K562 (cell line): Measurements from ENCODE around the gene CYSRT1. TPM values are rescaled to one million over a fixed set of nuclear protein-coding genes. Genes with fewer than 3 reads are reported as not detected.
A peak's percentile ranks its signal among the peaks of the same experiment; 100 is the strongest.

Experiments used
- BCL6 ChIP-seq: fragments of 250-450 bp; sonication (Bioruptor Pico); IDR thresholded peaks from 2 replicates; pipeline ENCODE4 v1.4.0; 2020
- HEY1 ChIP-seq: fragments of 250-450 bp; sonication (Bioruptor Pico); IDR thresholded peaks from 2 replicates; pipeline ENCODE4 v1.5.0; 2020; ENCODE audit warnings: mild to moderate bottlenecking, moderate library complexity, borderline replicate concordance
- L3MBTL2 ChIP-seq: fragments of 450-650 bp; IDR thresholded peaks from 2 replicates; pipeline ENCODE4 v1.6.1; 2016; ENCODE audit warnings: mild to moderate bottlenecking, moderate library complexity
- NCOA6 ChIP-seq: fragments of 450-650 bp; IDR thresholded peaks from 2 replicates; pipeline ENCODE4 v1.6.1; 2017; ENCODE audit warnings: mild to moderate bottlenecking
- NELFE ChIP-seq: IDR thresholded peaks from 2 replicates; pipeline ENCODE4 v1.6.1; 2011; ENCODE audit warnings: mild to moderate bottlenecking; ENCODE audit not compliant: insufficient read depth, insufficient read length
- NR3C1 ChIP-seq: sonication (generic); formaldehyde crosslinking; IDR thresholded peaks from 2 replicates; pipeline ENCODE4 v1.8.1; 2022; ENCODE audit warnings: missing genetic modification reagents
- POLR2A ChIP-seq: fragments of 450-650 bp; conservative IDR thresholded peaks from 2 replicates; pipeline ENCODE4 v1.6.1; 2016
- POLR2B ChIP-seq: fragments of 450-650 bp; IDR thresholded peaks from 2 replicates; pipeline ENCODE4 v1.6.1; 2018; ENCODE audit warnings: low read depth; ENCODE audit not compliant: partially characterized antibody
- POLR3G ChIP-seq: IDR thresholded peaks from 2 replicates; pipeline ENCODE4 v1.6.1; 2011; ENCODE audit not compliant: insufficient read length, insufficient replicate concordance; ENCODE audit errors: extremely low read depth
- SIX5 ChIP-seq, 2 experiments: IDR thresholded peaks; 2 replicates each; pipeline ENCODE4 v1.6.1; 2011; ENCODE audit warnings: low read length in 2 of 2, borderline replicate concordance in 1 of 2, low read depth in 1 of 2, mild to moderate bottlenecking in 1 of 2, moderate library complexity in 1 of 2; ENCODE audit not compliant: insufficient read depth in 1 of 2
- WHSC1 ChIP-seq: IDR thresholded peaks from one replicate; pipeline ENCODE4 v1.6.1; 2012; ENCODE audit warnings: low read length, control low read depth, inconsistent platforms
- ZZZ3 ChIP-seq: fragments of 450-650 bp; IDR thresholded peaks from 2 replicates; pipeline ENCODE4 v1.6.1; 2016; ENCODE audit warnings: antibody characterized with exemption, mild to moderate bottlenecking, moderate library complexity
- polyA plus RNA-seq, 8 experiments: library from polyadenylated mRNA; depleted of rRNA in 4 of 8; stranded (reverse) in 5 of 8; unstranded in 3 of 8; fragments of >200 nt; fragmentation: Nextera tagmentation in 2 of 8; fragmentation: Illumina TruSeq in 1 of 8; extraction: Ambion mirVana in 2 of 8; extraction: Trizol in 1 of 8; gene quantifications; 2 replicates each; pipeline versions ENCODE4 v1.2.1 to v1.2.3, GENCODE V29; 2011 to 2014; ENCODE audit warnings: inconsistent platforms in 1 of 8, missing spikeins in 1 of 8
- total RNA-seq, 7 experiments: library from RNA; depleted of rRNA in 6 of 7; stranded (reverse); fragments of >200 nt in 6 of 7; fragmentation: Illumina TruSeq in 2 of 7; extraction: Trizol in 2 of 7; gene quantifications; 2 replicates each; pipeline versions ENCODE4 v1.2.1 to v1.2.3, GENCODE V29; 2011 to 2021; ENCODE audit warnings: low replicate concordance in 1 of 7
- TF ChIP-seq, protein P1 (sequence below): fragments of 450-650 bp; IDR thresholded peaks from 2 replicates; pipeline ENCODE4 v1.6.1; 2018; ENCODE audit warnings: mild to moderate bottlenecking, low read depth; ENCODE audit not compliant: partially characterized antibody
- TF ChIP-seq, protein P2 (sequence below): fragments of 450-650 bp; formaldehyde crosslinking; IDR thresholded peaks from 2 replicates; pipeline ENCODE4 v1.4.0; 2022; ENCODE audit warnings: missing genetic modification characterization
- TF ChIP-seq, protein P3 (sequence below): fragments of 250-450 bp; sonication (Bioruptor Pico); IDR thresholded peaks from 2 replicates; pipeline ENCODE4 v1.5.0; 2021; ENCODE audit warnings: mild to moderate bottlenecking, borderline replicate concordance
- TF ChIP-seq, protein P4 (sequence below): fragments of 450-650 bp; IDR thresholded peaks from 2 replicates; pipeline ENCODE4 v1.6.1; 2017; ENCODE audit warnings: mild to moderate bottlenecking, moderate library complexity
- TF ChIP-seq, protein P5 (sequence below), 2 experiments: IDR thresholded peaks in 1 of 2; conservative IDR thresholded peaks in 1 of 2; 2 replicates each; pipeline ENCODE4 v1.6.1; 2016; ENCODE audit warnings: low read depth in 2 of 2, mild to moderate bottlenecking in 1 of 2, missing compliant biosample characterization in 1 of 2, missing genetic modification characterization in 1 of 2, moderate library complexity in 1 of 2

The CYSRT1 gene
- total and polyA plus RNA-seq, 9 of the 15 experiments (the other 6 are each of a cell fraction or from before 2014, with no cell fraction given), result 0.04 to 1.4 (median 0.42) TPM; not detected in 3

DNA sequence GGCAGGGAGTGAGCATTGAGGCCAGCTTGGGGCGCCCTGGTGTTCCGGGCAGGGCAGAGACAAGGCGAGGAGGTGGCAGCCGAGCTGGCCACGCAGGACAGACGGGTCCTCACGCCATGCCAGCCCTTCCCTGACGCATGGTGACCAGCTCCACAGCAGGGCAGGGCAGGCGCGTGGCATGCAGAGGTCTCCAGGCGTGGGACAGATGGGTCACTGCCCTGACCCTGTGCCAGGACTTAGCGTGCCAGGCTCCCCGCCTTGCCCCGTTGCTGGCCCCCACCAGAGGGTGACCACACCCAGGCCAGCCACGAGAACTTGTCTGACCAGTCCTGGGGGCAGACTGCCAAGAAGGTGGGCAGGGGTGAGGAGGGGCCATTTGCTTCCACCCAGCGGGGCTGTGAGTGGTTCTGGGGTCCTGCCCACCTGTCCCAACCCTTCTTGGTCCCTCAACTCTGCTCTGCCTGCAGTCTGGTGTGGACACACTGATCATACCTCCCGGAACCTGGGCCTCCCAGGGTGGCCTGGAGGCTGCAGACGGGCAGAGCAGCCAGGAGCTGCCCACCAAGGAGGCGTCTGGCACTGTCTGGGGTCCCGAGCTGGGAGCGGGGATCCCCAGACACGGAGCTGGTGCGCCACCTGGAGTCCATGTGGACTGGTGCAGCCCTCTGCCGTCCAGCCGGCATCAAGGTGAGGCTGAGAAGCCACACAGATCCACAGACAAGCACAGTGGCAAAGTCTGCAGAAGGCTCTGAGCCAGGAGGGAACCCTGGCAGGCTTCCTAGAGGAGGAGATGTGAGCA lies 2.3 kb downstream of the CYSRT1 start, which contains the start of gene RNF224 (continued):
- TF ChIP-seq, protein P1, sequence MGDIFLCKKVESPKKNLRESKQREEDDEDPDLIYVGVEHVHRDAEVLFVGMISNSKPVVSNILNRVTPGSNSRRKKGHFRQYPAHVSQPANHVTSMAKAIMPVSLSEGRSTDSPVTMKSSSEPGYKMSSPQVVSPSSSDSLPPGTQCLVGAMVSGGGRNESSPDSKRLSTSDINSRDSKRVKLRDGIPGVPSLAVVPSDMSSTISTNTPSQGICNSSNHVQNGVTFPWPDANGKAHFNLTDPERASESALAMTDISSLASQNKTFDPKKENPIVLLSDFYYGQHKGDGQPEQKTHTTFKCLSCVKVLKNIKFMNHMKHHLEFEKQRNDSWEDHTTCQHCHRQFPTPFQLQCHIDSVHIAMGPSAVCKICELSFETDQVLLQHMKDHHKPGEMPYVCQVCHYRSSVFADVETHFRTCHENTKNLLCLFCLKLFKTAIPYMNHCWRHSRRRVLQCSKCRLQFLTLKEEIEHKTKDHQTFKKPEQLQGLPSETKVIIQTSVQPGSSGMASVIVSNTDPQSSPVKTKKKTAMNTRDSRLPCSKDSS, result no peak
- TF ChIP-seq, protein P2, sequence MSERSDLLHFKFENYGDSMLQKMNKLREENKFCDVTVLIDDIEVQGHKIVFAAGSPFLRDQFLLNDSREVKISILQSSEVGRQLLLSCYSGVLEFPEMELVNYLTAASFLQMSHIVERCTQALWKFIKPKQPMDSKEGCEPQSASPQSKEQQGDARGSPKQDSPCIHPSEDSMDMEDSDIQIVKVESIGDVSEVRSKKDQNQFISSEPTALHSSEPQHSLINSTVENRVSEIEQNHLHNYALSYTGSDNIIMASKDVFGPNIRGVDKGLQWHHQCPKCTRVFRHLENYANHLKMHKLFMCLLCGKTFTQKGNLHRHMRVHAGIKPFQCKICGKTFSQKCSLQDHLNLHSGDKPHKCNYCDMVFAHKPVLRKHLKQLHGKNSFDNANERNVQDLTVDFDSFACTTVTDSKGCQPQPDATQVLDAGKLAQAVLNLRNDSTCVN (CRISPR knock-in tag), result no peak
- TF ChIP-seq HEY1 (CRISPR knock-in tag) (no peak), POLR3G (no peak), POLR2B (no peak), NCOA6 (no peak), BCL6 (CRISPR knock-in tag) (no peak), SIX5 (IDR thresholded peaks at IDR 0.05; ENCODE audit: borderline replicate concordance in 1 of 2, insufficient read depth in 1 of 2, low read depth in 1 of 2, low read length in 2 of 2) (no peak), POLR2A (no peak), NR3C1 (CRISPR knock-in tag) (no peak), NELFE (no peak), L3MBTL2 (peak; percentile 26; the same call in 1 of the 2 replicates), ZZZ3 (no peak), WHSC1 (no peak)
- TF ChIP-seq, protein P3, sequence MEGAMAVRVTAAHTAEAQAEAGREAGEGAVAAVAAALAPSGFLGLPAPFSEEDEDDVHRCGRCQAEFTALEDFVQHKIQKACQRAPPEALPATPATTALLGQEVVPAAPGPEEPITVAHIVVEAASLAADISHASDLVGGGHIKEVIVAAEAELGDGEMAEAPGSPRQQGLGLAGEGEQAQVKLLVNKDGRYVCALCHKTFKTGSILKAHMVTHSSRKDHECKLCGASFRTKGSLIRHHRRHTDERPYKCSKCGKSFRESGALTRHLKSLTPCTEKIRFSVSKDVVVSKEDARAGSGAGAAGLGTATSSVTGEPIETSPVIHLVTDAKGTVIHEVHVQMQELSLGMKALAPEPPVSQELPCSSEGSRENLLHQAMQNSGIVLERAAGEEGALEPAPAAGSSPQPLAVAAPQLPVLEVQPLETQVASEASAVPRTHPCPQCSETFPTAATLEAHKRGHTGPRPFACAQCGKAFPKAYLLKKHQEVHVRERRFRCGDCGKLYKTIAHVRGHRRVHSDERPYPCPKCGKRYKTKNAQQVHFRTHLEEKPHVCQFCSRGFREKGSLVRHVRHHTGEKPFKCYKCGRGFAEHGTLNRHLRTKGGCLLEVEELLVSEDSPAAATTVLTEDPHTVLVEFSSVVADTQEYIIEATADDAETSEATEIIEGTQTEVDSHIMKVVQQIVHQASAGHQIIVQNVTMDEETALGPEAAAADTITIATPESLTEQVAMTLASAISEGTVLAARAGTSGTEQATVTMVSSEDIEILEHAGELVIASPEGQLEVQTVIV (CRISPR knock-in tag), result no peak
- TF ChIP-seq, protein P4, sequence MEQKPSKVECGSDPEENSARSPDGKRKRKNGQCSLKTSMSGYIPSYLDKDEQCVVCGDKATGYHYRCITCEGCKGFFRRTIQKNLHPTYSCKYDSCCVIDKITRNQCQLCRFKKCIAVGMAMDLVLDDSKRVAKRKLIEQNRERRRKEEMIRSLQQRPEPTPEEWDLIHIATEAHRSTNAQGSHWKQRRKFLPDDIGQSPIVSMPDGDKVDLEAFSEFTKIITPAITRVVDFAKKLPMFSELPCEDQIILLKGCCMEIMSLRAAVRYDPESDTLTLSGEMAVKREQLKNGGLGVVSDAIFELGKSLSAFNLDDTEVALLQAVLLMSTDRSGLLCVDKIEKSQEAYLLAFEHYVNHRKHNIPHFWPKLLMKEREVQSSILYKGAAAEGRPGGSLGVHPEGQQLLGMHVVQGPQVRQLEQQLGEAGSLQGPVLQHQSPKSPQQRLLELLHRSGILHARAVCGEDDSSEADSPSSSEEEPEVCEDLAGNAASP, result no peak
- TF ChIP-seq, protein P5, sequence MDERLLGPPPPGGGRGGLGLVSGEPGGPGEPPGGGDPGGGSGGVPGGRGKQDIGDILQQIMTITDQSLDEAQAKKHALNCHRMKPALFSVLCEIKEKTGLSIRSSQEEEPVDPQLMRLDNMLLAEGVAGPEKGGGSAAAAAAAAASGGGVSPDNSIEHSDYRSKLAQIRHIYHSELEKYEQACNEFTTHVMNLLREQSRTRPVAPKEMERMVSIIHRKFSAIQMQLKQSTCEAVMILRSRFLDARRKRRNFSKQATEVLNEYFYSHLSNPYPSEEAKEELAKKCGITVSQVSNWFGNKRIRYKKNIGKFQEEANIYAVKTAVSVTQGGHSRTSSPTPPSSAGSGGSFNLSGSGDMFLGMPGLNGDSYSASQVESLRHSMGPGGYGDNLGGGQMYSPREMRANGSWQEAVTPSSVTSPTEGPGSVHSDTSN (CRISPR knock-in tag; IDR thresholded peaks at IDR 0.05; ENCODE audit: low read depth), result no peak
- TF ChIP-seq, protein P5 (tag; conservative IDR thresholded peaks at IDR 0.05; ENCODE audit: low read depth), result no peak
